Hepatocyte (in vitro differentiated cells): Measurements from ENCODE around the gene VWA8.

Experiments
- CTCF ChIP-seq: fragments of 200-600 bp; sonication (generic); IDR thresholded peaks from 2 replicates; pipeline ENCODE4 v1.5.1; 2016; ENCODE audit warnings: antibody characterized with exemption, mild to moderate bottlenecking; ENCODE audit not compliant: poor library complexity
- EZH2phosphoT487 ChIP-seq: fragments of 200-600 bp; sonication (generic); IDR thresholded peaks from one replicate; pipeline ENCODE4 v1.6.1; 2018; ENCODE audit warnings: antibody characterized with exemption, mild to moderate bottlenecking, low read depth, moderate library complexity; ENCODE audit not compliant: unreplicated experiment, severe bottlenecking

GRCh38 chr13:41678848-41679247 is 282.1 kb downstream of the VWA8 start:
- TF ChIP-seq CTCF (no peak), EZH2phosphoT487 (no peak)
